GM18499 (cell line): ENCODE measurements around the gene SELENON.

Experiments
- ATAC-seq: cut with Tn5 transposase; IDR thresholded peaks from one replicate; pipeline ENCODE4 v1.9.1; 2021; ENCODE audit warnings: moderate number of reproducible peaks; ENCODE audit not compliant: insufficient read depth, unreplicated experiment

The SELENON gene

GRCh38 chr1:25799935-25800702 is at the start of gene SELENON:
SELENON (plus strand) TSS chr1:25800193; CDS start chr1:25800231, 38 bp downstream.
- no peak for ATAC-seq

DNA sequence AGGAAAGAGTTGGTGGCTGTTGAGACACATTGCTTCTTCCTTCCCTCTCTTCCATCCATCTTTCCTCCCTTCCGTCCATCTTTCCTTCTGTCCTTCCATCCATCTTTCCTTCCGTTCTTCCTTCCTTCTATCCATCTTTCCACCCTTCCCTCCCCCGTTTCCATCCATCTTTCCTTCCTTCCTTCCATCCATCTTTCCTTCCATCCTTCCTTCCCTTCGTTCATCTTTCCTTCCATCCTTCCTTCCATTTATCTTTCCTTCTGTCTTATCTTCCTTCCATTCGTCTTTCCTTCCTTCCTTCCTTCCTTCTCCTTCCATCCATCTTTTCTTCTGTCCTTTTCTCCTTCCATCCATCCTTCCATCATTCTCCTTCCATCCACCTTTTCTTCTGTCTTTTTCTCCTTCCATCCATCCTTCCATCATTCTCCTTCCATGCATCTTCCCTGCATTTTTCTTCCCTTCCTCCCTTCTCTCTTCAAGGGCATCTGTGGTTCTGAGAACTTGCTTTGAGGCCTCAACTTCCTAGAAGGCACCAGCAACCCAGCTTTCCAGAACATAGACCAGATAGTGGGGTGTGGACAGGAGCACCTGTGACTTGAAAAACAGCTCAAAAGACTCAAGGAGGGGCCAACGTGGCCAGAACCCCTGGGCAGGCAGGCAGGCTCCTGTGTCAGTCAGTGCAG is 48.9 kb upstream of the SELENON start:
- no peak for ATAC-seq

- ATAC-seq = no peak
Measured at GRCh38 chr1:25754470-25755181, 45.4 kb upstream of the SELENON start.

DNA sequence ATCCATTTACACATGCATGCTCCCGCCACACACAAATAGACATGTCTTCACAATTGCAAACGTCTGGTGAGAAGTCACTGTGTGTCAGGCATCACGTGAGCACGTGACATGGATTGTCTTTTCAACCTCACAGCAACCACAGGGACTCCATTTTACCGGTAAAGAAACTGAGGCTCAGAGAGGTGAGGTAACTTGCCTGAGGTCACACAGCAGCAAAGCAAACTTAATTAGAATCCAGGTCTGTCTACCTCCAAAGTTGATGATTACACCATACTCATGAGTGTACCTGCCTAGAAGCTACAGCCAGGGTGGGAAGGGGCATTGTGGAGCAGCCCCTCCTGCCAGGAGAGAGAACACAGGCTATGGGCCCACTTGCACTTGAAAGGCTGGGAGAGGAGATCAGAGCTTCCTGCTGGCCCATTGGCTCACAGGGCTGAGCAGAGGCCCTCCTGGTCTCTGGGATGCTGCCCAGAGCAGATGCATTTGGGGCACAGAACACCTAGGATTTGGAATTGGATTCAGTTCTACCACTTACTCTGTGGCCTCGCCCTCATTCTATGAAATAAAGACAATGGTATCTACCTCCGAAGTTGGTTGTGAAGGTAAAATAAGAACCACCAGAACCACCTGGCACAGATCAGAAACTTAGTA is 44.4 kb upstream of the SELENON start:
- ATAC-seq = no peak

DNA sequence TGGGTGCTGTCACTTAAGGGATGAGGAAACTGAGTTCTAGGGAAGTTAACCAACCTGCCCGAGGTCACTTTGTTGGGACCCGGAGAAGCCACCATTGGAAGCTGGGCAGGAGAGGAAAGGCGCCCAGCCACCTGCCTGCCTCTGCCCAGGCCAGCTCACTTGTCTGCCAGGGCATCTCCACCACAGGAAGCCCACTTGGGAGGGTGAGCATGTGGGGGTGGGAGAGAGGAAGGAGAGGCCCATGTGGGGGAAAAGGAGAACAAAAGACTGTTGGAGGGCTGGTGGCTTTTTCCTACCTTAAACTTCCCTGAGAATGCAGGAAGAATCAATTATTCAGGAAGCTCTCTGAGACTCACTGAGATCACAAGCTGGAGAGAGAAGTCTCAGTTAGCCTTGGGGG is 43.8 kb upstream of the SELENON start:
- ATAC-seq = no peak

GRCh38 chr1:25757151-25757845 is 42.7 kb upstream of the SELENON start:
- ATAC-seq = no peak

DNA sequence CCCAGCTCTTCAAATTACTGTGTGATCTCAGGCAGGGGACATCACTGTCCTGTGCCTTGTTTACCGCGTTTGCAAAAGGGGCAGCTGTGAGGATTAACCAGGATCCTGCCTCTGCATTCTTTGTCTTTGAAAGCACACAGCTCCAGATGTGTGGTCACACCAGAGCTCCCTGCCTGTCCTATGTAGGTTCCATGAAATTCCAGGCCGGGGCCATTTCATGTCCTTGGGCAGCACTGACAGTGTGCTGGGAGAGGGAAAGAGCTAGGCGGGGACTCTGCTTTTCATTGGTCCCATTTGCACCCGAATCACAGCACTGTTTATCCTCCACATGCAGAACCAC is 42.2 kb upstream of the SELENON start:
- no peak for ATAC-seq

DNA sequence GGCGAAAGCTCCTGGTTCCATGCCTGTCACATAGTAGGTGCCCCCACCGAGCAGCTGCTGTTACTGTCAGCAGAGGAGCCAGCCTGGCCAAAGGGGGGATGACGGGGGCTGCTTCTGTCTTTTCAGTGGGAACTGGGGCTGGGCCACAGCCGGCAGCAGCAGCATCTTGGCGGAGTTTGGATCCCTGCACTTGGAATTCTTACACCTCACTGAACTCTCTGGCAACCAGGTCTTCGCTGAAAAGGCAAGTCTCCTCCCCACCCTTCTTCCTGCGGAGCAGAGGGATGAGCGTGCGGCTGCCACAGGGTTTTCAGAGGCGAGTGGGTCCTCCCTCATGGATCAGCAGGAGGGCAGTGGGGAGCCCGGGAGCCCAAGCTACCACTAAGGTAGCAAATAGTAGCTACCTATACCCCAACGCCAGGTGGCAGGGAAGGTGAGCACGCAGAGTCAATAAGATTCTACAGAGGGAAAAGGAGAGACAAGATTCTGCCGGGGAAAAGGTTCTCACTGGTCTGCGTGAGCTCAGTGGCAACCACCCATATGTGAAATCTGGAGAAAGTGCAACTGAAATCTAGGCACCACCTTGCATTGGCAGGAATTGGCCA is 41.4 kb upstream of the SELENON start:
- no peak for ATAC-seq

- no peak for ATAC-seq
Measured at GRCh38 chr1:25760122-25760719, 39.8 kb upstream of the SELENON start.

- ATAC-seq = no peak
Measured at GRCh38 chr1:25760871-25761270, 39.1 kb upstream of the SELENON start.

GRCh38 chr1:25763493-25763892 is 36.5 kb upstream of the SELENON start:
- ATAC-seq = no peak

GRCh38 chr1:25765136-25765922 is 34.7 kb upstream of the SELENON start:
- no peak for ATAC-seq

DNA sequence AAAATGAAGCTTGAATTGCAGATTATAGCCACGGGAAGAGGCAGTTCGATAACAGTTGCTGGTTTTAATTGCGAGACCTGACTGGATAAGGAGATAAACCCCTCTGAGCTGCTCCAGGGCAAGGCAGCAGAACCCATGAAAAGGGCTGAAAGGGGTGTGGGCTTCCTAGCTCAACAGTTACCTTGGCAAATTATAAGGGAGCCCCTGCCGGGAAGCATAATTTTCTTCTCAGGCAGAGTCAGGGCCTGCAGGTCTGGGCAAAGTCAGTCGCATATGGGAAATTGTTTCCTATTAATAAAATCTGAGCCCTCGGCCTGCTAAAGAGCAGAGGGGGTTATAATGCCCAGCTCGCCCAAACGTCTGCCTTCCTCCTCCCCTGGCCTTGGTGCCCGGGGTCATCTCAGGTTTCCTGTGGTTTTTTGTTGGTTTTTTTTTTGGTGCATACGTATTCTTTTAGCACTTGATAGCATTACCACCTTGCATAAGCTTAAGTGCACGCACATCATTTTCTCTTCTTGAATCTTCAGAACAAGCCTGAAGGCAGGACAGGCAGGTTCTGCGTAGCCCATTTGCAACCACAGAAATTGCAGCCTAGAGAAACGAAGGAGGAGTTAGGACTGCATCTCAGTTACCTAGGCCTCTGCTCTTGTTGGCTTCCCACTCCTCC is 33.9 kb upstream of the SELENON start:
- no peak for ATAC-seq

DNA sequence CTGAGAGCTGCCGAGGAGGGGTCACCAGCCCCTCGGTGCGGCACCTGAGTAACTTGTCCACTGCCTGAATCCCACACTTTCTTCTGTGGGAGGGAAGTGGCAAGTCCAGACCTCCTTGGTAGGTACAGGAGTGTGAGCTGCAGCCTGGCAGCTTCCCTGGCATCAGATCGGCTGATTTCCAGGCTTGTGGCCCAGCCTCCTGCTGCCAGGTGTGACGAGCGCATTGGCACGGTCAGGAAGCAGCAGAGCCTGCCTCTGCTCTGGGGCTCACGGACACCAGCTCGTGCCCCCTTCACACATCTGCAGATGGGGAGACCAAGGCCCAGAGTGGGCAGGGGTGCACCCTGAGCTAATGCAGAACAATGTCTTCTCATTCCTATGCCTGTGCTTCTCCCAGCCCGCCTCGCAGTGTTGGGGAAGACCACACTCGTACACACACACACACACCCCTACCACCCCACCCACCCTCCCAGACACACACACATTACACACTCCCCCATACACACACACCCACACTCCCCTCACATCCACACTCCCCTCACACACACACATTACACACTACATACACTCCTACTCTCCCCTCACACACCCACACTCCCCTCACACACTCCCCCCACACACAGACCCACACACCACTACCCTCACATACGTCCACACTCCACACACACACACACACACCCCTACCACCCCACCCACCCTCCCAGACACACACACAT is 33.1 kb upstream of the SELENON start:
- ATAC-seq = no peak

GRCh38 chr1:25767437-25767770 is 32.6 kb upstream of the SELENON start:
- no peak for ATAC-seq

- ATAC-seq = no peak
Measured at GRCh38 chr1:25768999-25769398, 31.0 kb upstream of the SELENON start.

- ATAC-seq = no peak
Measured at GRCh38 chr1:25769625-25770383, 30.2 kb upstream of the SELENON start.
